A549 (cell line): ENCODE results near the gene GLIPR1L1.

ENCODE experiments used
- EHMT2 ChIP-seq: fragments of 200-600 bp; sonication (generic); IDR thresholded peaks from 2 replicates; pipeline ENCODE4 v1.6.1; 2016; ENCODE audit warnings: antibody characterized with exemption, low read depth, mild to moderate bottlenecking, moderate library complexity
- KDM1A ChIP-seq: fragments of 200-600 bp; sonication (generic); IDR thresholded peaks from 2 replicates; pipeline ENCODE4 v1.6.1; 2016; ENCODE audit warnings: low read depth, mild to moderate bottlenecking
- MAFK ChIP-seq: fragments of 450-650 bp; IDR thresholded peaks from 2 replicates; pipeline ENCODE4 v1.6.1; 2014; ENCODE audit not compliant: partially characterized antibody
- MAZ ChIP-seq: fragments of 150-350 bp; IDR thresholded peaks from 2 replicates; pipeline ENCODE4 v1.6.1; 2014; ENCODE audit warnings: antibody characterized with exemption, low read depth, low read length, borderline replicate concordance
- MYC ChIP-seq: IDR thresholded peaks from 2 replicates; pipeline ENCODE4 v1.6.1; 2012; ENCODE audit warnings: mild to moderate bottlenecking, inconsistent platforms, low read length, improper control_type of control experiment, borderline replicate concordance
- POLR2A ChIP-seq: IDR thresholded peaks from 2 replicates; pipeline ENCODE4 v1.6.1; 2012; ENCODE audit warnings: mild to moderate bottlenecking, low read length
- RAD21 ChIP-seq, 2 experiments: fragments of >200 bp in 1 of 2; sonication (Bioruptor Twin) in 1 of 2; formaldehyde crosslinking in 1 of 2; IDR thresholded peaks in 1 of 2; conservative IDR thresholded peaks in 1 of 2; 2 replicates in 1 of 2; 3 replicates in 1 of 2; pipeline ENCODE4 v1.6.1; 2012 to 2018; ENCODE audit warnings: inconsistent platforms in 1 of 2
- RNF2 ChIP-seq: fragments of 200-600 bp; sonication (generic); IDR thresholded peaks from 2 replicates; pipeline ENCODE4 v1.6.1; 2016; ENCODE audit warnings: low read depth, mild to moderate bottlenecking, antibody characterized with exemption, moderate library complexity, borderline replicate concordance
- ZFP36 ChIP-seq: fragments of 450-650 bp; IDR thresholded peaks from 2 replicates; pipeline ENCODE4 v1.6.1; 2014; ENCODE audit warnings: borderline replicate concordance; ENCODE audit not compliant: partially characterized antibody
- ZSCAN20 ChIP-seq: fragments of 250-450 bp; sonication (Bioruptor Pico); IDR thresholded peaks from 2 replicates; pipeline ENCODE4 v1.8.0; 2022; ENCODE audit warnings: mild to moderate bottlenecking, moderate library complexity
- TF ChIP-seq, protein P1 (sequence below): fragments of >200 bp; sonication (Bioruptor Twin); formaldehyde crosslinking; IDR thresholded peaks from 3 replicates; pipeline ENCODE4 v1.5.1; 2016
- TF ChIP-seq, protein P2 (sequence below): fragments of 200-600 bp; sonication (generic); IDR thresholded peaks from 2 replicates; pipeline ENCODE4 v1.6.1; 2016; ENCODE audit warnings: antibody characterized with exemption, mild to moderate bottlenecking, moderate library complexity
- TF ChIP-seq, protein P3 (sequence below): fragments of >200 bp; sonication (Bioruptor Twin); formaldehyde crosslinking; IDR thresholded peaks from 3 replicates; pipeline ENCODE4 v1.6.1; 2016
- TF ChIP-seq, protein P4 (sequence below): fragments of 150-350 bp; IDR thresholded peaks from 2 replicates; pipeline ENCODE4 v1.6.1; 2014; ENCODE audit warnings: low read depth, mild to moderate bottlenecking, low read length

DNA sequence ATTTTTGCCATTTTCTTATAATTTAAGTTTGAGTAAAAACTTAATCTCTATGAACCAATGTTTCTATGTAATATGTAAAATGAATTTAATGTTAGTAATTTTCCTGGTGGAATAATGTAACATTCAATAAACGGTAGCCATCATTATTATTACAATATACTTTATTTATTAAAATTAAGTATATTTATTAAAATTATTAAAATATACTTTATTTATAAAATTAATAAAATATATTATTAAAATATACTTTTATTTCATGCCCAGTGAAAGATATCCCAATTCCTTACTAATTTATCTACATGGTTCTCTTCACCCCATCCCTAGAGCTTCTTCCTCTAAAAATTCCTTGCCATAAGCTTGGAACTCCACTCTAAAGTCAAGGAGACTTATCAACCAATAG, 6.8 kb upstream of the GLIPR1L1 start:
- TF ChIP-seq POLR2A (no peak), MYC (no peak), MAFK (no peak), EHMT2 (no peak), RNF2 (no peak), KDM1A (no peak), MAZ (no peak), ZFP36 (no peak), ZSCAN20 (CRISPR knock-in tag) (no peak), RAD21 (conservative IDR thresholded peaks at IDR 0.05 in 1 of 2, IDR thresholded peaks at IDR 0.05 in 1 of 2) (no peak)
- TF ChIP-seq, protein P1, sequence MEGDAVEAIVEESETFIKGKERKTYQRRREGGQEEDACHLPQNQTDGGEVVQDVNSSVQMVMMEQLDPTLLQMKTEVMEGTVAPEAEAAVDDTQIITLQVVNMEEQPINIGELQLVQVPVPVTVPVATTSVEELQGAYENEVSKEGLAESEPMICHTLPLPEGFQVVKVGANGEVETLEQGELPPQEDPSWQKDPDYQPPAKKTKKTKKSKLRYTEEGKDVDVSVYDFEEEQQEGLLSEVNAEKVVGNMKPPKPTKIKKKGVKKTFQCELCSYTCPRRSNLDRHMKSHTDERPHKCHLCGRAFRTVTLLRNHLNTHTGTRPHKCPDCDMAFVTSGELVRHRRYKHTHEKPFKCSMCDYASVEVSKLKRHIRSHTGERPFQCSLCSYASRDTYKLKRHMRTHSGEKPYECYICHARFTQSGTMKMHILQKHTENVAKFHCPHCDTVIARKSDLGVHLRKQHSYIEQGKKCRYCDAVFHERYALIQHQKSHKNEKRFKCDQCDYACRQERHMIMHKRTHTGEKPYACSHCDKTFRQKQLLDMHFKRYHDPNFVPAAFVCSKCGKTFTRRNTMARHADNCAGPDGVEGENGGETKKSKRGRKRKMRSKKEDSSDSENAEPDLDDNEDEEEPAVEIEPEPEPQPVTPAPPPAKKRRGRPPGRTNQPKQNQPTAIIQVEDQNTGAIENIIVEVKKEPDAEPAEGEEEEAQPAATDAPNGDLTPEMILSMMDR: no peak
- TF ChIP-seq, protein P2, sequence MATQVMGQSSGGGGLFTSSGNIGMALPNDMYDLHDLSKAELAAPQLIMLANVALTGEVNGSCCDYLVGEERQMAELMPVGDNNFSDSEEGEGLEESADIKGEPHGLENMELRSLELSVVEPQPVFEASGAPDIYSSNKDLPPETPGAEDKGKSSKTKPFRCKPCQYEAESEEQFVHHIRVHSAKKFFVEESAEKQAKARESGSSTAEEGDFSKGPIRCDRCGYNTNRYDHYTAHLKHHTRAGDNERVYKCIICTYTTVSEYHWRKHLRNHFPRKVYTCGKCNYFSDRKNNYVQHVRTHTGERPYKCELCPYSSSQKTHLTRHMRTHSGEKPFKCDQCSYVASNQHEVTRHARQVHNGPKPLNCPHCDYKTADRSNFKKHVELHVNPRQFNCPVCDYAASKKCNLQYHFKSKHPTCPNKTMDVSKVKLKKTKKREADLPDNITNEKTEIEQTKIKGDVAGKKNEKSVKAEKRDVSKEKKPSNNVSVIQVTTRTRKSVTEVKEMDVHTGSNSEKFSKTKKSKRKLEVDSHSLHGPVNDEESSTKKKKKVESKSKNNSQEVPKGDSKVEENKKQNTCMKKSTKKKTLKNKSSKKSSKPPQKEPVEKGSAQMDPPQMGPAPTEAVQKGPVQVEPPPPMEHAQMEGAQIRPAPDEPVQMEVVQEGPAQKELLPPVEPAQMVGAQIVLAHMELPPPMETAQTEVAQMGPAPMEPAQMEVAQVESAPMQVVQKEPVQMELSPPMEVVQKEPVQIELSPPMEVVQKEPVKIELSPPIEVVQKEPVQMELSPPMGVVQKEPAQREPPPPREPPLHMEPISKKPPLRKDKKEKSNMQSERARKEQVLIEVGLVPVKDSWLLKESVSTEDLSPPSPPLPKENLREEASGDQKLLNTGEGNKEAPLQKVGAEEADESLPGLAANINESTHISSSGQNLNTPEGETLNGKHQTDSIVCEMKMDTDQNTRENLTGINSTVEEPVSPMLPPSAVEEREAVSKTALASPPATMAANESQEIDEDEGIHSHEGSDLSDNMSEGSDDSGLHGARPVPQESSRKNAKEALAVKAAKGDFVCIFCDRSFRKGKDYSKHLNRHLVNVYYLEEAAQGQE: no peak
- TF ChIP-seq, protein P3, sequence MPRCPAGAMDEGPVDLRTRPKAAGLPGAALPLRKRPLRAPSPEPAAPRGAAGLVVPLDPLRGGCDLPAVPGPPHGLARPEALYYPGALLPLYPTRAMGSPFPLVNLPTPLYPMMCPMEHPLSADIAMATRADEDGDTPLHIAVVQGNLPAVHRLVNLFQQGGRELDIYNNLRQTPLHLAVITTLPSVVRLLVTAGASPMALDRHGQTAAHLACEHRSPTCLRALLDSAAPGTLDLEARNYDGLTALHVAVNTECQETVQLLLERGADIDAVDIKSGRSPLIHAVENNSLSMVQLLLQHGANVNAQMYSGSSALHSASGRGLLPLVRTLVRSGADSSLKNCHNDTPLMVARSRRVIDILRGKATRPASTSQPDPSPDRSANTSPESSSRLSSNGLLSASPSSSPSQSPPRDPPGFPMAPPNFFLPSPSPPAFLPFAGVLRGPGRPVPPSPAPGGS: no peak
- TF ChIP-seq, protein P4, sequence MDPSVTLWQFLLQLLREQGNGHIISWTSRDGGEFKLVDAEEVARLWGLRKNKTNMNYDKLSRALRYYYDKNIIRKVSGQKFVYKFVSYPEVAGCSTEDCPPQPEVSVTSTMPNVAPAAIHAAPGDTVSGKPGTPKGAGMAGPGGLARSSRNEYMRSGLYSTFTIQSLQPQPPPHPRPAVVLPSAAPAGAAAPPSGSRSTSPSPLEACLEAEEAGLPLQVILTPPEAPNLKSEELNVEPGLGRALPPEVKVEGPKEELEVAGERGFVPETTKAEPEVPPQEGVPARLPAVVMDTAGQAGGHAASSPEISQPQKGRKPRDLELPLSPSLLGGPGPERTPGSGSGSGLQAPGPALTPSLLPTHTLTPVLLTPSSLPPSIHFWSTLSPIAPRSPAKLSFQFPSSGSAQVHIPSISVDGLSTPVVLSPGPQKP: no peak
